H1 (cell line): Measurements from ENCODE around the gene CACNA2D4. TPM values are rescaled to one million over a fixed set of nuclear protein-coding genes. Genes with fewer than 3 reads are reported as not detected.

ENCODE experiments used
- CTCF ChIA-PET: fragments of 300-600 bp; sonication (Branson Sonifier 250); formaldehyde crosslinking; loops from one replicate; lab custom pipeline; 2021; ENCODE audit not compliant: partially characterized antibody; lab: Charles Lee
- POLR2A ChIA-PET: fragments of 300-600 bp; sonication (Branson Sonifier 250); formaldehyde crosslinking; loops from one replicate; lab custom pipeline; 2021; ENCODE audit warnings: inconsistent platforms; ENCODE audit not compliant: partially characterized antibody; lab: Charles Lee
- DNase-seq, 2 experiments: peaks; one replicate each; pipeline versions ENCODE4 v3.0.0 to v3.0.0-alpha.2; 2010 to 2022; ENCODE audit warnings: low spot score in 2 of 2, low read depth in 1 of 2, mixed read lengths in 1 of 2
- FAIRE-seq: peaks from 2 replicates; lab custom pipeline; 2011; peaks lifted over from hg19 to GRCh38; lab: Jason Lieb, UNC
- H2AFZ ChIP-seq: 2 replicates; pipeline ENCODE4 v1.8.1; 2012; ENCODE audit warnings: low read length, inconsistent platforms
- H2AK5ac ChIP-seq: 2 replicates; pipeline ENCODE4 v1.6.1; 2013; ENCODE audit warnings: low read depth, low read length
- H2BK120ac ChIP-seq: replicated peaks from 2 replicates; pipeline ENCODE3; 2013; ENCODE audit warnings: low read depth, low read length, inconsistent platforms
- H2BK12ac ChIP-seq: 2 replicates; pipeline ENCODE4 v1.6.1; 2013; ENCODE audit warnings: low read depth, low read length
- H2BK15ac ChIP-seq: 2 replicates; pipeline ENCODE4 v1.6.1; 2013; ENCODE audit warnings: low read length
- H2BK20ac ChIP-seq: 2 replicates; pipeline ENCODE4 v1.6.1; 2013; ENCODE audit warnings: low read length
- H2BK5ac ChIP-seq: 2 replicates; pipeline ENCODE4 v1.6.1; 2013; ENCODE audit warnings: low read depth, low read length
- H3K14ac ChIP-seq: 2 replicates; pipeline ENCODE4 v1.6.1; 2013; ENCODE audit warnings: inconsistent platforms; ENCODE audit not compliant: insufficient read length
- H3K18ac ChIP-seq: 2 replicates; pipeline ENCODE4 v1.6.1; 2013; ENCODE audit warnings: low read length; ENCODE audit errors: extremely low read depth
- H3K23ac ChIP-seq: 2 replicates; pipeline ENCODE4 v1.6.1; 2013; ENCODE audit warnings: inconsistent platforms; ENCODE audit not compliant: insufficient read length
- H3K23me2 ChIP-seq: 2 replicates; pipeline ENCODE4 v1.6.1; 2013; ENCODE audit warnings: low read depth, low read length
- H3K27ac ChIP-seq: 2 replicates; pipeline ENCODE4 v1.6.1; 2011; ENCODE audit warnings: low read depth, low read length, inconsistent platforms
- H3K27me3 ChIP-seq, 4 experiments: replicated peaks in 1 of 4; 1 replicate in 1 of 4; 2 replicates in 3 of 4; pipeline versions ENCODE4 v1.6.1 to v1.8.1; 2011 to 2013; ENCODE audit warnings: low read length in 3 of 4, mild to moderate bottlenecking in 3 of 4, inconsistent platforms in 2 of 4, mixed read lengths in 2 of 4, moderate library complexity in 1 of 4; ENCODE audit not compliant: control insufficient read depth in 3 of 4, insufficient read depth in 3 of 4; ENCODE audit errors: extremely low read depth in 1 of 4
- H3K36me3 ChIP-seq, 4 experiments: 2 replicates each; pipeline versions ENCODE4 v1.6.1 to v1.8.1; 2011 to 2013; ENCODE audit warnings: mild to moderate bottlenecking in 4 of 4, low read length in 3 of 4, moderate library complexity in 2 of 4, control low read depth in 1 of 4, inconsistent platforms in 1 of 4; ENCODE audit not compliant: insufficient read depth in 4 of 4, control insufficient read depth in 2 of 4
- H3K4ac ChIP-seq: replicated peaks from 2 replicates; pipeline ENCODE3; 2013; ENCODE audit warnings: low read length, low read depth, mixed read lengths, inconsistent platforms; ENCODE audit not compliant: insufficient read length
- H3K4me1 ChIP-seq, 4 experiments: replicated peaks in 1 of 4; 1 replicate in 1 of 4; 2 replicates in 3 of 4; pipeline versions ENCODE4 v1.6.1 to v1.8.1; 2011 to 2013; ENCODE audit warnings: low read length in 3 of 4, inconsistent platforms in 2 of 4, mixed read lengths in 1 of 4; ENCODE audit not compliant: insufficient read depth in 4 of 4, control insufficient read depth in 3 of 4
- H3K4me2 ChIP-seq, 2 experiments: 2 replicates each; pipeline versions ENCODE4 v1.6.1 to v1.8.1; 2011 to 2013; ENCODE audit warnings: low read depth in 2 of 2, low read length in 2 of 2, control low read depth in 1 of 2, inconsistent platforms in 1 of 2, mild to moderate bottlenecking in 1 of 2; ENCODE audit not compliant: insufficient read depth in 1 of 2
- H3K4me3 ChIP-seq, 4 experiments: fragments of 200-600, 300-600 bp in 1 of 4; sonication (generic), shearing (Covaris generic), sonication (Bioruptor Twin) in 1 of 4; 2 replicates each; pipeline versions ENCODE4 v1.5.1 to v1.8.1; 2011 to 2016; ENCODE audit warnings: low read length in 4 of 4, low read depth in 3 of 4, control low read depth in 2 of 4, inconsistent platforms in 2 of 4, mild to moderate bottlenecking in 2 of 4, mixed read lengths in 1 of 4, moderate library complexity in 1 of 4; ENCODE audit not compliant: insufficient read depth in 2 of 4; ENCODE audit errors: extremely low read depth in 1 of 4
- H3K56ac ChIP-seq: replicated peaks from 2 replicates; pipeline ENCODE3; 2013; ENCODE audit warnings: low read depth, mild to moderate bottlenecking, mixed read lengths, low read length, inconsistent platforms; ENCODE audit not compliant: insufficient read length
- H3K79me1 ChIP-seq: 2 replicates; pipeline ENCODE4 v1.6.1; 2013; ENCODE audit warnings: low read depth, low read length, control low read depth
- H3K79me2 ChIP-seq, 2 experiments: 2 replicates each; pipeline versions ENCODE4 v1.6.1 to v1.8.1; 2012 to 2013; ENCODE audit warnings: low read length in 2 of 2, mild to moderate bottlenecking in 2 of 2, inconsistent platforms in 1 of 2; ENCODE audit not compliant: insufficient read depth in 2 of 2, control insufficient read depth in 1 of 2
- H3K9ac ChIP-seq, 4 experiments: replicated peaks in 1 of 4; 1 replicate in 1 of 4; 2 replicates in 3 of 4; pipeline versions ENCODE4 v1.6.1 to v1.8.1; 2011 to 2013; ENCODE audit warnings: low read depth in 3 of 4, low read length in 3 of 4, control low read depth in 2 of 4, mild to moderate bottlenecking in 2 of 4, moderate library complexity in 2 of 4, inconsistent platforms in 1 of 4; ENCODE audit errors: extremely low read depth in 1 of 4
- H3K9me3 ChIP-seq, 2 experiments: 2 replicates each; pipeline versions ENCODE4 v1.6.1 to v1.8.1; 2012 to 2013; ENCODE audit warnings: mild to moderate bottlenecking in 2 of 2, moderate library complexity in 2 of 2, control low read depth in 1 of 2, inconsistent platforms in 1 of 2, low read depth in 1 of 2, low read length in 1 of 2, mixed read lengths in 1 of 2; ENCODE audit not compliant: insufficient read depth in 2 of 2
- H4K20me1 ChIP-seq, 2 experiments: replicated peaks in 1 of 2; 2 replicates each; pipeline versions ENCODE3 to v1.8.1; 2011 to 2013; ENCODE audit warnings: inconsistent platforms in 2 of 2, low read length in 2 of 2, mild to moderate bottlenecking in 1 of 2; ENCODE audit not compliant: insufficient read depth in 2 of 2, control insufficient read depth in 1 of 2
- H4K5ac ChIP-seq: 2 replicates; pipeline ENCODE4 v1.6.1; 2013; ENCODE audit warnings: low read length, low read depth, mixed read lengths, inconsistent platforms; ENCODE audit not compliant: insufficient read length
- H4K8ac ChIP-seq: 2 replicates; pipeline ENCODE4 v1.8.0; 2013; ENCODE audit warnings: mild to moderate bottlenecking, moderate library complexity, low read length, inconsistent platforms; ENCODE audit not compliant: insufficient read depth; ENCODE audit errors: extremely low read depth
- H4K91ac ChIP-seq: replicated peaks from 2 replicates; pipeline ENCODE3; 2013; ENCODE audit warnings: low read length, mixed read lengths, inconsistent platforms; ENCODE audit not compliant: insufficient read length
- RFX5 ChIP-seq: IDR thresholded peaks from 2 replicates; pipeline ENCODE4 v1.6.1; 2011; ENCODE audit warnings: low read depth, low read length, improper control_type of control experiment, borderline replicate concordance
- SP1 ChIP-seq: IDR thresholded peaks from 2 replicates; pipeline ENCODE4 v1.6.1; 2011; ENCODE audit warnings: low read depth, low read length
- SRF ChIP-seq: IDR thresholded peaks from 2 replicates; pipeline ENCODE4 v1.6.1; 2011; ENCODE audit warnings: mild to moderate bottlenecking, low read depth, low read length, moderate library complexity
- TBP ChIP-seq: IDR thresholded peaks from 2 replicates; pipeline ENCODE4 v1.6.1; 2011; ENCODE audit warnings: low read depth, low read length, improper control_type of control experiment
- YY1 ChIP-seq: IDR thresholded peaks from 2 replicates; pipeline ENCODE4 v1.6.1; 2011; ENCODE audit warnings: low read depth, mild to moderate bottlenecking, low read length
- ZNF274 ChIP-seq: IDR thresholded peaks from 2 replicates; pipeline ENCODE4 v1.7.0; 2012; ENCODE audit warnings: low read length, borderline replicate concordance; ENCODE audit errors: extremely low read depth
- WGBS, 2 experiments: shearing (Covaris generic) in 1 of 2; methylation state at CpG; one replicate each; pipeline versions ENCODE4 v1.1.6 to v1.1.7; 2013 to 2015; ENCODE audit warnings: low lambda C conversion rate in 2 of 2, mixed read lengths in 2 of 2, inconsistent platforms in 1 of 2, low coverage in 1 of 2, missing lambda C conversion rate in 1 of 2; ENCODE audit not compliant: insufficient replicate concordance in 2 of 2, insufficient coverage in 1 of 2, insufficient read length in 1 of 2; ENCODE audit errors: extremely low coverage in 1 of 2, missing lambda C conversion rate in 1 of 2; 5-methylcytosine and 5-hydroxymethylcytosine counted together
- polyA plus RNA-seq, 7 experiments: library from polyadenylated mRNA; depleted of rRNA in 3 of 7; stranded (reverse) in 5 of 7; unstranded in 2 of 7; fragments of >200 nt in 5 of 7; fragments of 200-250 nt in 2 of 7; gene quantifications; 1 replicate in 5 of 7; 2 replicates in 1 of 7; 4 replicates in 1 of 7; pipeline versions ENCODE4 v1.2.1 to v1.2.3, GENCODE V29; 2011 to 2013; ENCODE audit warnings: missing spikeins in 2 of 7, mixed read lengths in 2 of 7
- total RNA-seq: library from RNA; stranded (reverse); fragmentation: NEBNext Ultra II Directional; extraction: Animal tissue kit (Norgen Biotek cat#: 25700); gene quantifications from 2 replicates; pipeline ENCODE4 v1.2.1, GENCODE V29; 2021

The CACNA2D4 gene
- total and polyA plus RNA-seq, 2 of the 8 experiments (the other 6 are each of a cell fraction or from before 2014, with no cell fraction given) = 0.44 to 0.88 TPM

- no peak for FAIRE-seq
- ChIA-PET CTCF (interaction anchor here (1.0 to 2.1 kb wide), 5 partner anchors 11 to 169 kb away, joined by 3 to 9 read pairs (median 5); no protein-coding TSS in a partner anchor), POLR2A (no interaction called here)
Measured at GRCh38 chr12:1822699-1823098, 95.8 kb downstream of the CACNA2D4 start.

More at GRCh38 chr12:1822699-1823098, 95.8 kb downstream of the CACNA2D4 start:
- Histone ChIP-seq H3K18ac (no peak overlapping the region), H2BK120ac (no peak overlapping the region), H3K4ac (no peak overlapping the region), H3K14ac (no peak overlapping the region), H2BK5ac (no peak overlapping the region), H2BK12ac (no peak overlapping the region), H3K27ac (no peak overlapping the region), H2AK5ac (no peak overlapping the region), H4K91ac (no peak overlapping the region), H3K27me3 (peaks cover 9 to 34% (median 32%) of the 10 kb centered on the region in 4 experiments), H4K20me1 (peaks cover 0 to 2% of the 10 kb centered on the region in 2 experiments), H3K23ac (no peak overlapping the region), H3K23me2 (no peaks in the 10 kb centered on the region; the same call in 1 of the 2 replicates), H3K56ac (no peak overlapping the region), H4K8ac (no peak overlapping the region), H3K4me2 (no peak overlapping the region), H3K9ac (no peak overlapping the region), H3K9me3 (no peaks in the 10 kb centered on the region; a peak in 1 of 4 replicates), H3K36me3 (no peaks in the 10 kb centered on the region), H3K79me2 (no peaks in the 10 kb centered on the region), H2AFZ (no peak overlapping the region), H2BK20ac (no peak overlapping the region), H2BK15ac (no peak overlapping the region), H3K4me3 (no peak overlapping the region), H3K79me1 (no peaks in the 10 kb centered on the region), H4K5ac (no peak overlapping the region), H3K4me1 (peaks cover 0 to 21% (median 9%) of the 10 kb centered on the region in 4 experiments; a peak in 5 of 7 replicates)
- no peak for DNase-seq
- WGBS, 2 experiments = 81% methylated on average over 11 of the region's 11 CpGs; no CpG with 5 or more reads in 1 of the 2 experiments
- TF ChIP-seq SP1 (no peak), TBP (no peak), ZNF274 (no peak), RFX5 (no peak), YY1 (no peak), SRF (no peak)
